Measurements from ENCODE around the gene OR1S2. TPM values are rescaled to one million over a fixed set of nuclear protein-coding genes. Genes with fewer than 3 reads are reported as not detected.

The OR1S2 gene
- total RNA-seq, 4 donors from 2014 or later, result not detected

DNA sequence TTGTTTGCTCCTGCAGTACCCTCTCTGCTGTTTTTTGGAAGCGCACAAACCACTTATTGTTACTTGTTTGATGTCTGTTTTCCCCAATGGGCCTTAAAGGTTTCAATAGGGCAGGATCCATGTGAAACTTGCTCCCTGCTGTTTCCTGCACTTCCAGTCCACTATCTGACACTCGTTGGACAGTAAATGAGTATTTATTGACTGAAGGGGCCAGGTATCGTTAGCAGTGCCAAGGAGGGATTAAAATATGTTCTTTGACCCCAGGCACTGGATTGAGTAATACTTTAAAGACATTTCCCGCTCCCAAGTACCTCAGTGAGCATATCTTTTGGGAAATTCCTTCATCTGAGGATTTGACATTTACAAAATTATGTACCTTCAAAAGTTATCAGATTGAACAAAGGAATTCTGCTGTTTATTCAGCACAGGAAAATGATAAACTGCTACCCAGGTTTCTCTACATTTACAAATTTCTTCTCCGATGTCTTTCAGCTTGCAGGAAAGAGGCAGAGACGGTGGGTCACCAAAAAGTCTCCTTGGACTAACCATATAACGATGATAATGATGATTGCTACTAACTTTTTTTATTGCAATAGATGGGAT, 38.3 kb downstream of the OR1S2 start:
- 73 to 78% methylated on average over 7 of the region's 7 CpGs for WGBS, 2 donors
- TF ChIP-seq POLR2A (IDR thresholded peaks at IDR 0.05), result no peak
- TF ChIP-seq, protein P1, sequence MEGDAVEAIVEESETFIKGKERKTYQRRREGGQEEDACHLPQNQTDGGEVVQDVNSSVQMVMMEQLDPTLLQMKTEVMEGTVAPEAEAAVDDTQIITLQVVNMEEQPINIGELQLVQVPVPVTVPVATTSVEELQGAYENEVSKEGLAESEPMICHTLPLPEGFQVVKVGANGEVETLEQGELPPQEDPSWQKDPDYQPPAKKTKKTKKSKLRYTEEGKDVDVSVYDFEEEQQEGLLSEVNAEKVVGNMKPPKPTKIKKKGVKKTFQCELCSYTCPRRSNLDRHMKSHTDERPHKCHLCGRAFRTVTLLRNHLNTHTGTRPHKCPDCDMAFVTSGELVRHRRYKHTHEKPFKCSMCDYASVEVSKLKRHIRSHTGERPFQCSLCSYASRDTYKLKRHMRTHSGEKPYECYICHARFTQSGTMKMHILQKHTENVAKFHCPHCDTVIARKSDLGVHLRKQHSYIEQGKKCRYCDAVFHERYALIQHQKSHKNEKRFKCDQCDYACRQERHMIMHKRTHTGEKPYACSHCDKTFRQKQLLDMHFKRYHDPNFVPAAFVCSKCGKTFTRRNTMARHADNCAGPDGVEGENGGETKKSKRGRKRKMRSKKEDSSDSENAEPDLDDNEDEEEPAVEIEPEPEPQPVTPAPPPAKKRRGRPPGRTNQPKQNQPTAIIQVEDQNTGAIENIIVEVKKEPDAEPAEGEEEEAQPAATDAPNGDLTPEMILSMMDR (IDR thresholded peaks at IDR 0.05), result no peak

DNA sequence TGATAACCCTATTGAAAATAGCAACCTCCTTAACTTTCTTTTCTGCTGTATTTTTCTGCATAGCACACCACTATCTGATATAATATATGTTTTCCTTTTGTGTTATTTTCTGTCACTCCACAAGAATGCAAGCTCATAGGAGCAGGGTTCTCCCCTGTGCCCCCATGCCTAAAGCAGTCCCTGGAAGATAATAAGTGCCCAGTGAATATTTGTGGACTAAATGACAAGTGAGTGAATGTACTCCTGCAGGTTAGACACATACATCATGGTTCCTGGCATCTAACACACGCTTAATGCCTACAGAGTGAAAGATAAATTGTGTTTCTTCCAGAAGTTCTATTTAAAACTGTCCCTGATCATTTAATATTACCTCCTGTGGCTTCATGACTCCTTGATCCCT, 39.0 kb downstream of the OR1S2 start:
- Histone ChIP-seq H3K9me3 (no peaks in the 10 kb centered on the region), H3K4me3 (replicated peaks in 1 of 3) (no peak overlapping the region), H3K27ac (no peak overlapping the region), H3K4me1 (no peaks in the 10 kb centered on the region), H3K36me3 (no peaks in the 10 kb centered on the region), H3K27me3 (no peaks in the 10 kb centered on the region)
- DNase-seq, result no peak
- 71 to 85% methylated on average over 1 of the region's 1 CpG for WGBS, 2 donors
- intact Hi-C loops (cut with DNase I), result no loop called here
- TF ChIP-seq, protein P1 (IDR thresholded peaks at IDR 0.05), result no peak
- TF ChIP-seq POLR2A (IDR thresholded peaks at IDR 0.05), result no peak

More for the DNA sequence above, 38.3 kb downstream of the OR1S2 start:
- no peak overlapping the region for H3K4me3 ChIP-seq (replicated peaks in 1 of 3)
- no peak for DNase-seq
- H3K27ac ChIP-seq, result no peak overlapping the region
- intact Hi-C loops (cut with DNase I), result no loop called here
- H3K4me1 ChIP-seq, result no peaks in the 10 kb centered on the region
- H3K9me3 ChIP-seq, result no peaks in the 10 kb centered on the region
- no peaks in the 10 kb centered on the region for H3K27me3 ChIP-seq
- no peaks in the 10 kb centered on the region for H3K36me3 ChIP-seq

DNA sequence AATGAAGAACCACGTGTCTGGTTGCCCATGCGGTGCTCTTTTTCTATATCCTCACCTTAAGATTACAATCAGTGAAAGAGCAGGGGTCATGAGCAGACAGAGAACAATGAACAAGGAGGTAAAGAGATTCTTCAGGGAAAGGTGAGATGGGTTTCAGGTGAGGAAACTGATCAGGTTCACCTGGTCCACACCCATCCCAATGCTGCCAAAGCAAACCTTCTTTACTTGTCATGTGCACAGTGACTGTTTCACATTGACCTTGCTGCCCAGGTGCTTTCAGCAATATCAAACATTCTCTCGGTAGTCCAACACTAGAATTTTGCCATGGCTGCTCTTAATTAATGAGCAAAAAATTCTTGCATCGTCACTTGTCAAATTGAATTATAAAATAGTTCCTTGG, 39.6 kb downstream of the OR1S2 start:
- Histone ChIP-seq H3K27me3 (no peaks in the 10 kb centered on the region), H3K9me3 (no peaks in the 10 kb centered on the region), H3K36me3 (no peaks in the 10 kb centered on the region), H3K4me1 (no peaks in the 10 kb centered on the region), H3K27ac (no peak overlapping the region), H3K4me3 (replicated peaks in 1 of 3) (no peak overlapping the region)
- TF ChIP-seq, protein P1 (IDR thresholded peaks at IDR 0.05), result no peak
- TF ChIP-seq POLR2A (IDR thresholded peaks at IDR 0.05), result no peak
- intact Hi-C loops (cut with DNase I), result no loop called here
- WGBS, 2 donors, result 80 to 82% methylated on average over 4 of the region's 4 CpGs
- DNase-seq, result no peak

Other genes starting within 250 kb of the OR1S2 start
- not detected for gene OR9Q1, start 180.3 kb downstream of the OR1S2 start, total RNA-seq
- gene OR6Q1, start 173.2 kb downstream of the OR1S2 start, total RNA-seq, result not detected
- gene OR9I1, start 78.6 kb downstream of the OR1S2 start, total RNA-seq, result not detected
- not detected for gene OR9Q2, start 15.1 kb downstream of the OR1S2 start, total RNA-seq
- gene OR1S1, start 8.6 kb upstream of the OR1S2 start, total RNA-seq, result not detected
- not detected for gene OR10Q1, start 24.8 kb upstream of the OR1S2 start, total RNA-seq
- gene OR10W1, start 64.1 kb upstream of the OR1S2 start, total RNA-seq, result not detected
- gene OR5B17, start 154.9 kb upstream of the OR1S2 start, total RNA-seq, result not detected
- gene OR5B3, start 202.7 kb upstream of the OR1S2 start, total RNA-seq, result not detected
- gene OR5B2, start 224.0 kb upstream of the OR1S2 start, total RNA-seq, result not detected
- gene OR5B12, start 238.1 kb upstream of the OR1S2 start, total RNA-seq, result not detected